GM12891 (cell line): ENCODE data around the gene MAP1A.

Experiments used
- PAX5 ChIP-seq: IDR thresholded peaks from 2 replicates; pipeline ENCODE4 v1.6.1; 2011; ENCODE audit warnings: low read length, moderate library complexity, mild to moderate bottlenecking; ENCODE audit not compliant: insufficient read depth, severe bottlenecking
- POLR2AphosphoS5 ChIP-seq: IDR thresholded peaks from 2 replicates; pipeline ENCODE4 v1.6.1; 2011; ENCODE audit warnings: low read depth, low read length, control low read depth
- TAF1 ChIP-seq: IDR thresholded peaks from 2 replicates; pipeline ENCODE4 v1.6.1; 2011; ENCODE audit warnings: low read depth, low read length, control low read depth

- TF ChIP-seq TAF1 (no peak), POLR2AphosphoS5 (no peak), PAX5 (no peak)
These were observed 11.7 kb downstream of the MAP1A start for GRCh38 chr15:43529141-43529540.
